SK-N-SH (cell line): Measurements from ENCODE around the gene DPYSL4.

Experiments used
- EZH2phosphoT487 ChIP-seq: fragments of 200-600 bp; sonication (generic); IDR thresholded peaks from 2 replicates; pipeline ENCODE4 v1.6.1; 2017; ENCODE audit warnings: low read depth, mixed run types, mild to moderate bottlenecking, antibody characterized with exemption, moderate library complexity, borderline replicate concordance
- TCF12 ChIP-seq: IDR thresholded peaks from 2 replicates; pipeline ENCODE4 v1.4.0; 2012
- TF ChIP-seq, protein P1 (sequence below): fragments of 200-600 bp; sonication (generic); IDR thresholded peaks from 2 replicates; pipeline ENCODE4 v1.6.1; 2017; ENCODE audit warnings: antibody characterized with exemption, mild to moderate bottlenecking, moderate library complexity
- TF ChIP-seq, protein P2 (sequence below): fragments of 150-350 bp; IDR thresholded peaks from 2 replicates; pipeline ENCODE4 v1.6.1; 2017; ENCODE audit warnings: antibody characterized with exemption, low read length, low read depth, borderline replicate concordance
- TF ChIP-seq, protein P3 (sequence below): fragments of 150-350 bp; IDR thresholded peaks from 2 replicates; pipeline ENCODE4 v1.6.1; 2016; ENCODE audit warnings: mild to moderate bottlenecking, low read depth, low read length

DNA sequence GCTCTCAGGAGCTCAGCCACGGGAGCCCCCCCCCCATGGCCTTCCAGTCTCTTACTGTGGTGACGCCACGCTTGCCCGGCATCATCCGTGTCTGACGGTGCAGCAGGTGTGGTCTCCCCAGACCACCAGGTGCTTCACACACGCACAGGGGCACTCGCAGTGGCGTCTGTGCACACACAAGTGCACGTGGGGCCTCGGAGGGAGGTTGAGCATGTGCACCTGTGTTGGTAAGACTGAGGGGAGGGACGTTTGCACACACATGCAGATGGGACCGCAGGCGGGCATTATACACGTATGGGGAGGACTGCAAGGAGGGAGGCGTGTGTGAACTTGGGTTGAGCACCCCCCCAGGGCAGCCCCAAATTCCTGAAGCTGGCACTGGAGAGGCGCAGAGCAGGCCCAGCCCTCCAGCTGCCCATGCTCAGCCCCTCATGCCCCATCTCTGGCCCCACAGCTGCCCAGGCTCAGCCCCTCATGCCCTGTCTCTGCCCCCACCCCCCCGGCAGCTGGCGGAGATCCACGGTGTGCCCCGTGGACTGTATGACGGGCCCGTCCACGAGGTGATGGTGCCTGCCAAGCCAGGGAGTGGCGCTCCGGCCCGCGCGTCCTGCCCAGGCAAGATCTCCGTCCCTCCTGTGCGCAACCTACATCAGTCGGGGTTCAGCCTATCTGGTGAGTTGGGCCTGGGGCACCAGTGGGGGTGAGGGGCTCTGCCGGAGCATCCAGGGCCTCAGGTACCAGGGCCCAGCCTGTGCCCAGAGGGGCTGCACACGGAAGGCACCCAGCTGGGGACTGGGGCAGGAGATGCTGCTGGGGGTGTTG is 16.7 kb downstream of the DPYSL4 start:
- TF ChIP-seq, protein P1, sequence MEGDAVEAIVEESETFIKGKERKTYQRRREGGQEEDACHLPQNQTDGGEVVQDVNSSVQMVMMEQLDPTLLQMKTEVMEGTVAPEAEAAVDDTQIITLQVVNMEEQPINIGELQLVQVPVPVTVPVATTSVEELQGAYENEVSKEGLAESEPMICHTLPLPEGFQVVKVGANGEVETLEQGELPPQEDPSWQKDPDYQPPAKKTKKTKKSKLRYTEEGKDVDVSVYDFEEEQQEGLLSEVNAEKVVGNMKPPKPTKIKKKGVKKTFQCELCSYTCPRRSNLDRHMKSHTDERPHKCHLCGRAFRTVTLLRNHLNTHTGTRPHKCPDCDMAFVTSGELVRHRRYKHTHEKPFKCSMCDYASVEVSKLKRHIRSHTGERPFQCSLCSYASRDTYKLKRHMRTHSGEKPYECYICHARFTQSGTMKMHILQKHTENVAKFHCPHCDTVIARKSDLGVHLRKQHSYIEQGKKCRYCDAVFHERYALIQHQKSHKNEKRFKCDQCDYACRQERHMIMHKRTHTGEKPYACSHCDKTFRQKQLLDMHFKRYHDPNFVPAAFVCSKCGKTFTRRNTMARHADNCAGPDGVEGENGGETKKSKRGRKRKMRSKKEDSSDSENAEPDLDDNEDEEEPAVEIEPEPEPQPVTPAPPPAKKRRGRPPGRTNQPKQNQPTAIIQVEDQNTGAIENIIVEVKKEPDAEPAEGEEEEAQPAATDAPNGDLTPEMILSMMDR: no peak
- TF ChIP-seq TCF12 (no peak), EZH2phosphoT487 (no peak)
- TF ChIP-seq, protein P2, sequence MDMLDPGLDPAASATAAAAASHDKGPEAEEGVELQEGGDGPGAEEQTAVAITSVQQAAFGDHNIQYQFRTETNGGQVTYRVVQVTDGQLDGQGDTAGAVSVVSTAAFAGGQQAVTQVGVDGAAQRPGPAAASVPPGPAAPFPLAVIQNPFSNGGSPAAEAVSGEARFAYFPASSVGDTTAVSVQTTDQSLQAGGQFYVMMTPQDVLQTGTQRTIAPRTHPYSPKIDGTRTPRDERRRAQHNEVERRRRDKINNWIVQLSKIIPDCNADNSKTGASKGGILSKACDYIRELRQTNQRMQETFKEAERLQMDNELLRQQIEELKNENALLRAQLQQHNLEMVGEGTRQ: no peak
- TF ChIP-seq, protein P3, sequence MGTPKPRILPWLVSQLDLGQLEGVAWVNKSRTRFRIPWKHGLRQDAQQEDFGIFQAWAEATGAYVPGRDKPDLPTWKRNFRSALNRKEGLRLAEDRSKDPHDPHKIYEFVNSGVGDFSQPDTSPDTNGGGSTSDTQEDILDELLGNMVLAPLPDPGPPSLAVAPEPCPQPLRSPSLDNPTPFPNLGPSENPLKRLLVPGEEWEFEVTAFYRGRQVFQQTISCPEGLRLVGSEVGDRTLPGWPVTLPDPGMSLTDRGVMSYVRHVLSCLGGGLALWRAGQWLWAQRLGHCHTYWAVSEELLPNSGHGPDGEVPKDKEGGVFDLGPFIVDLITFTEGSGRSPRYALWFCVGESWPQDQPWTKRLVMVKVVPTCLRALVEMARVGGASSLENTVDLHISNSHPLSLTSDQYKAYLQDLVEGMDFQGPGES: no peak
